ENCODE data around the gene SPG11.

DNA sequence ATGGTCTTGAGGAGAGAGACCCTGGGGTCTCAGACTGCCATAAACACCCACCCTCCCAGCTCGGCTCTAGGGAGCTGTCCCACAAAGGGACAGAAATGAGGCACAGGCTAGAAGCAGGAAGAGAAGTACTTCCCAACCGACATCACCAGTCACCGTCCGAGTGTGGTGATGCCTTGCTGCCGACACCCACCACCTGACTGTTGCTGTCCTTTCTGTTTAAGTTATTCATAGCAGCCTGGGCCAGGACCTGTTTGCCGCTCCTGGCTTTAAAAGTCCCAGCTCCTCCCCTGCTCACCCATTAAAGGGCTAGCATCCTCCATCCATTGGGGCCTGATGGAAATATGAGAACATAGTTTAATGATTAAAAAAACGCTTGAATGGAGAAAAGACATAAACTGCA, 13.2 kb upstream of the SPG11 start:
- TF ChIP-seq, protein P1, sequence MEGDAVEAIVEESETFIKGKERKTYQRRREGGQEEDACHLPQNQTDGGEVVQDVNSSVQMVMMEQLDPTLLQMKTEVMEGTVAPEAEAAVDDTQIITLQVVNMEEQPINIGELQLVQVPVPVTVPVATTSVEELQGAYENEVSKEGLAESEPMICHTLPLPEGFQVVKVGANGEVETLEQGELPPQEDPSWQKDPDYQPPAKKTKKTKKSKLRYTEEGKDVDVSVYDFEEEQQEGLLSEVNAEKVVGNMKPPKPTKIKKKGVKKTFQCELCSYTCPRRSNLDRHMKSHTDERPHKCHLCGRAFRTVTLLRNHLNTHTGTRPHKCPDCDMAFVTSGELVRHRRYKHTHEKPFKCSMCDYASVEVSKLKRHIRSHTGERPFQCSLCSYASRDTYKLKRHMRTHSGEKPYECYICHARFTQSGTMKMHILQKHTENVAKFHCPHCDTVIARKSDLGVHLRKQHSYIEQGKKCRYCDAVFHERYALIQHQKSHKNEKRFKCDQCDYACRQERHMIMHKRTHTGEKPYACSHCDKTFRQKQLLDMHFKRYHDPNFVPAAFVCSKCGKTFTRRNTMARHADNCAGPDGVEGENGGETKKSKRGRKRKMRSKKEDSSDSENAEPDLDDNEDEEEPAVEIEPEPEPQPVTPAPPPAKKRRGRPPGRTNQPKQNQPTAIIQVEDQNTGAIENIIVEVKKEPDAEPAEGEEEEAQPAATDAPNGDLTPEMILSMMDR (IDR thresholded peaks at IDR 0.05; ENCODE audit: low read depth, low read length, poor library complexity, severe bottlenecking) = no peak
- no peak for TF ChIP-seq EZH2phosphoT487 (IDR thresholded peaks at IDR 0.05; ENCODE audit: borderline replicate concordance, low read length)
